ENCODE results near the gene PLA2G12A.

Gene PLA2G12A

DNA sequence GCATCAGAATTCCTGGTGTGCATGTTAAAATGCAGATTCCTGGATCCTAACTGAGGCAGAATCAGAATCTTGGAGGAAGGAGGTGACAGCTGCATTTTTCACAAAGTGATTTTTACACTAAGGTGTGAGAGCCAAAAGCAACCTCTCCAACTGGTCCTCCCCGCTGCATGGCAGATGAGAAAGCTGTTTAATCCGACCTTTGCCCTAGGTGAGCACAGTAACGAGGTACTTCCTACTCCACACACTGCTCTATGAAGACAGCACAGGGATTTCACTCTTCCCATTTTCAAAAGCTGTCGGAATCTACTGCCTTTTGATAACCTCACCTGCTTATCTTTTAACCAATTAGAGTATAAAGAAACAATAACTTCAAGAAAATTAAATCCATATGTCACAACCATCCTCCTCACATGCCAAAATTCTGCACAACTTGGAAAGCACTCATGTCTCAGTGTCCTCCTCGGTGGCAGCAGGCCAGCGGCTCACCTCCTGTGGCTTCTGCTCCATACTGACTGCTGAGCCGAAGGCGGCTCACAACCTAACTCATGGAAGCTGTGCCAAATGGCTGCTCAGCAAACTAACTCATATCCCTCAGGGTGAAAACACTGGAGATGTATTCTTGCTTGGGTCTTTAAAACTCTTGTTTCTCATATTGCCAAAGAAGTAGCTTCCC lies 30.2 kb downstream of the PLA2G12A start:
- POLR2A ChIA-PET: no interaction called here
- Histone ChIP-seq H3K4me1 (ENCODE audit: control insufficient read depth, insufficient read depth, low read length) (no peaks in the 10 kb centered on the region), H3K36me3 (ENCODE audit: control insufficient read depth in 2 of 2, insufficient read depth in 1 of 2, low read length in 2 of 2) (peaks cover 0 to 43% of the 10 kb centered on the region in 2 experiments; a peak in 1 of 3 replicates), H3K9me3 (ENCODE audit: control insufficient read depth, insufficient read depth, low read depth, low read length) (no peaks in the 10 kb centered on the region), H3K27ac (ENCODE audit: extremely low read depth, low read depth, low read length) (no peak overlapping the region), H3K4me3 (ENCODE audit: low read depth, low read length) (no peak overlapping the region)
- TF ChIP-seq ZIC2 (tag by site-specific recombination; IDR thresholded peaks at IDR 0.05) (peak; percentile 55), GLIS1 (tag by site-specific recombination; IDR thresholded peaks at IDR 0.05) (peak; percentile 14; the same call in 1 of the 2 replicates), AEBP2 (tag by site-specific recombination; IDR thresholded peaks at IDR 0.05; ENCODE audit: borderline replicate concordance) (no peak)
- CTCF ChIA-PET: interaction anchor here (0.6 kb wide), 2 partner anchors 78 to 275 kb away, joined by 3 to 4 read pairs; no protein-coding TSS in a partner anchor

DNA sequence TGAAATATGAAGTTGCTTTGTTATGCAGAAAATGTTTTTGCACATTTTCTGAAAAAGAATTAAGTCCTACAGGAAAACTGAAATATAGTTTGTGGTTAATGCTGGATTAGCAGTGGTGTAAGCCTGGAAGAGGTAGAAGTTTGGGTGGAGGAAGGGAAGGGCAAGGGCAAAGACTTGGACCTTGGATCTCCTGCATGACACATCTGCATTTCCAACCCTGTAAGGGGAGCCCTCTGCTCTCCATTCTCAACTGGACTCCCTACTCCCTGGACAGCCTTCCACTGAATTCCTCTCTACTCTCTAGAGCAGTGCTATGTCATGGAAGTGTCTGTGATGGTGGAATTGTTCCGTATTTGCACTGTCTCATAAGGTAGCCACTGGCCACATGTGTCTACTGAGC lies 31.2 kb downstream of the PLA2G12A start:
- POLR2A ChIA-PET: no interaction called here

More for the DNA sequence above, 31.2 kb downstream of the PLA2G12A start:
- TF ChIP-seq ZNF629 (tag by site-specific recombination; IDR thresholded peaks at IDR 0.05) (no peak), ZNF19 (tag by site-specific recombination; IDR thresholded peaks at IDR 0.05; ENCODE audit: low read depth) (no peak), ZSCAN30 (tag by site-specific recombination; IDR thresholded peaks at IDR 0.05) (no peak), ZBTB49 (tag by site-specific recombination; IDR thresholded peaks at IDR 0.05; ENCODE audit: low read depth) (no peak), GLI4 (tag by site-specific recombination; IDR thresholded peaks at IDR 0.05) (no peak), ZNF37A (tag by site-specific recombination; IDR thresholded peaks at IDR 0.05) (no peak), SP7 (tag by site-specific recombination; IDR thresholded peaks at IDR 0.05) (no peak), ZNF501 (tag by site-specific recombination; IDR thresholded peaks at IDR 0.05) (no peak), ZNF274 (IDR thresholded peaks at IDR 0.05; ENCODE audit: low read length) (no peak), ZNF274 (tag by site-specific recombination; IDR thresholded peaks at IDR 0.05; ENCODE audit: borderline replicate concordance) (no peak), ZNF146 (tag by site-specific recombination; IDR thresholded peaks at IDR 0.05) (no peak), ZNF132 (tag by site-specific recombination; IDR thresholded peaks at IDR 0.05; ENCODE audit: borderline replicate concordance) (no peak), GLIS1 (tag by site-specific recombination; IDR thresholded peaks at IDR 0.05) (no peak), ZNF654 (tag by site-specific recombination; IDR thresholded peaks at IDR 0.05; ENCODE audit: low read depth) (no peak), OVOL3 (tag by site-specific recombination; IDR thresholded peaks at IDR 0.05) (no peak), PRDM4 (tag by site-specific recombination; IDR thresholded peaks at IDR 0.05) (no peak)
- no peaks in the 10 kb centered on the region for H3K9me3 ChIP-seq (ENCODE audit: control insufficient read depth, insufficient read depth, low read depth, low read length)
- H3K4me3 ChIP-seq (ENCODE audit: low read depth, low read length): no peak overlapping the region
- CTCF ChIA-PET: no interaction called here
- peaks cover 0 to 54% of the 10 kb centered on the region in 2 experiments; a peak in 1 of 3 replicates for H3K36me3 ChIP-seq (ENCODE audit: control insufficient read depth in 2 of 2, insufficient read depth in 1 of 2, low read length in 2 of 2)
- H3K27ac ChIP-seq (ENCODE audit: extremely low read depth, low read depth, low read length): no peak overlapping the region
- no peaks in the 10 kb centered on the region for H3K4me1 ChIP-seq (ENCODE audit: control insufficient read depth, insufficient read depth, low read length)

Measured in HEK293 (cell line).